Muscle of leg (tissue), 11 donors: ENCODE measurements around the gene INPP5A. TPM values are rescaled to one million over a fixed set of nuclear protein-coding genes. Genes with fewer than 3 reads are reported as not detected.
"Not testable (repeated sequence)": the region's sequence is repeated elsewhere in the genome, so short reads cannot be mapped to it uniquely, and the experiment has no call there.

Experiments used
- DNase-seq: peaks from one replicate; pipeline ENCODE4 v3.0.0; 2013
- H3K27ac ChIP-seq: one replicate; pipeline ENCODE4 v1.5.1; 2013; ENCODE audit warnings: mild to moderate bottlenecking, low read length, control low read depth
- H3K27me3 ChIP-seq: one replicate; pipeline ENCODE4 v1.6.1; 2013; ENCODE audit warnings: low read length; ENCODE audit not compliant: control insufficient read depth, insufficient read depth
- H3K36me3 ChIP-seq: one replicate; pipeline ENCODE4 v1.6.1; 2013; ENCODE audit warnings: low read length; ENCODE audit not compliant: control insufficient read depth, insufficient read depth
- H3K4me1 ChIP-seq: one replicate; pipeline ENCODE4 v1.6.1; 2013; ENCODE audit warnings: low read length; ENCODE audit not compliant: control insufficient read depth, insufficient read depth
- H3K4me3 ChIP-seq: one replicate; pipeline ENCODE4 v1.5.1; 2013; ENCODE audit warnings: low read length, control low read depth
- H3K9me3 ChIP-seq: replicated peaks from 2 replicates; pipeline ENCODE4 v1.6.1; 2013; ENCODE audit warnings: low read depth, low read length; ENCODE audit not compliant: control insufficient read depth
- WGBS: methylation state at CpG from one replicate; pipeline ENCODE4 v1.1.5; 2013; ENCODE audit warnings: missing lambda C conversion rate; ENCODE audit not compliant: insufficient coverage; 5-methylcytosine and 5-hydroxymethylcytosine counted together
- polyA plus RNA-seq, 8 donors: library from polyadenylated mRNA; unstranded; fragments of 120-200 nt; gene quantifications; one replicate each; pipeline versions ENCODE4 v1.2.1 to v1.2.3, GENCODE V29; 2013; ENCODE audit warnings: inconsistent platforms in 1 of 8, low replicate concordance in 1 of 8; ENCODE audit not compliant: insufficient read length in 8 of 8, insufficient read depth in 1 of 8
- total RNA-seq: library from RNA; stranded (reverse); fragments of 120-200 nt; gene quantifications from one replicate; pipeline ENCODE4 v1.2.4, GENCODE V29; 2013

INPP5A gene
- total and polyA plus RNA-seq, 9 donors = 34.1 to 56.2 (median 44.7) TPM

DNA sequence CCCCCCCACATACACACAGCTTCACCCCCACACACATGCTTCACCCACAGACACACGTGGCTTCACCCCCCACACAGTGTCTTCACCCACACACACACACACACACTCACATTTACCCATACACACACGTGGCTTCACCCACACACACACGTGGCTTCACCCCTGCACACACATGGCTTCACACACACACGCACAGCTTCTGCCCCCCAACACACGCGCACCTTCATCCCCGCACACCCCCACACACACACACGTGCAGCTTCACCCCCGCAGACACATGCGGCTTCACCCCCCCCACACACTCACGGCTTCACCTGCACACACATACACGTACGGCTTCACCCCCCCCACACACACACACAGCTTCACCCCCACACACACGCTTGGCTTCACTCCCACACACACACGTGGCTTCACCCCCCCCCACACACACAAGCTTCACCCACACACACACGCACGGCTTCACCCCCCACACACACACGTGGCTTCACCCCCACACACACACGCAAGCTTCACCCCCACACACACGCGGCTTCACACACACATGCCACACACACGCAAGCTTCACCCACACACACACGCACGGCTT lies 165.9 kb downstream of the INPP5A start:
- DNase-seq = no peak
- H3K4me1 ChIP-seq = peaks cover 5% of the 10 kb centered on the region
- 83% methylated on average over 3 of the region's 24 CpGs for WGBS
- no peak overlapping the region for H3K4me3 ChIP-seq
- H3K9me3 ChIP-seq = peaks cover 14% of the 10 kb centered on the region
- peaks cover 19% of the 10 kb centered on the region for H3K36me3 ChIP-seq
- H3K27me3 ChIP-seq = no peaks in the 10 kb centered on the region
- H3K27ac ChIP-seq = no peak overlapping the region

DNA sequence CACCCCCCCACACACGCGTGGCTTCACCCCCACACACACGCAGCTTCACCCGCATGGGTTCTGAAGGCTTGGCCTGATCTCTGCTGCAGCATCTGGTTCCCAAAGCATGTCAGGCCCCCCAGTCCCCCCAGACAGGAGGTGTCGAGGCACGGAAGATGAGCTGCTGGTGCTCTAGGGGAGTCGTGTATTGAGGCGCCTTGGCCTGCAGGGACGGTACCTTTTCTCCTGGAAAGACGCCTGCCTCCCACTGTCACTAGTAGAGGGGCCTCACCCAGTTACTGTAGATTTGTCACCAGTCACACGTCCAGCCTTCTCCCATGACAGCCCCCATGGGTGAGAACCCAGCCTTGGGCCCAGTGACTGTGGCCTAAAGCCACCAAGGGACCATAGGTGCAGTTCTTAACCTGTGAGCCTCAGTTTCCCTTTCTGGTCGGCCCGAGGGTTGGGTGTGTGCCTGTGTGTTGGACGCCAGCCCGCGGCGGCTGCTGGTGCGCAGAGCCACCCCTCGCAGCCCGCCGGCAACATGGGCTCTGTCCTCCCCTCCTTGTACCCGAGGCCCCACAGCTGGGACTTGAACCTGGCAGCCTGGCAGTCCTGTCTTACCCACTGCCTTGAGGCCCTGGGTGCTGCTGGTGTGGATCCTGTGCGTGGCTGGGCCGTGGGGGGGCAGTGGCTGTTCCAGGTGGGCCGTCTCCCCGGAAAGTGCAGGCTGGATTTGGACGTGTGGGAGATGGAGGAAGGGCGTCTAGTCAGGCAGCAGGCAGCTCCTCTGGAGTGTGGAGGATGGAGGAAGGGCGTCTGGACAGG lies 166.6 kb downstream of the INPP5A start:
- Histone ChIP-seq H3K27me3 (no peaks in the 10 kb centered on the region), H3K4me1 (peaks cover 5% of the 10 kb centered on the region), H3K27ac (no peak overlapping the region), H3K4me3 (no peak overlapping the region), H3K36me3 (peaks cover 24% of the 10 kb centered on the region), H3K9me3 (peaks cover 14% of the 10 kb centered on the region)
- WGBS = 92% methylated on average over 21 of the region's 29 CpGs
- no peak for DNase-seq

DNA sequence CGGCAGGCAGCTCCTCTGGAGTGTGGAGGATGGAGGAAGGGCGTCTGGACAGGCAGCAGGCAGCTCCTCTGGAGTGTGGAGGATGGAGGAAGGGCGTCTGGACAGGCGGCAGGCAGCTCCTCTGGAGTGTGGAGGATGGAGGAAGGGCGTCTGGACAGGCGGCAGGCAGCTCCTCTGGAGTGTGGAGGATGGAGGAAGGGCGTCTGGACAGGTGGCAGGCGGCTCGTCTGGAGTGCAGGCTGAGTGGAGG lies 167.2 kb downstream of the INPP5A start:
- Histone ChIP-seq H3K9me3 (peaks cover 14% of the 10 kb centered on the region), H3K36me3 (peaks cover 20% of the 10 kb centered on the region)
- H3K27ac ChIP-seq, DNase-seq, H3K27me3 ChIP-seq, H3K4me1 ChIP-seq, H3K4me3 ChIP-seq: not testable (repeated sequence)
- WGBS = 87% methylated on average over 6 of the region's 9 CpGs

DNA sequence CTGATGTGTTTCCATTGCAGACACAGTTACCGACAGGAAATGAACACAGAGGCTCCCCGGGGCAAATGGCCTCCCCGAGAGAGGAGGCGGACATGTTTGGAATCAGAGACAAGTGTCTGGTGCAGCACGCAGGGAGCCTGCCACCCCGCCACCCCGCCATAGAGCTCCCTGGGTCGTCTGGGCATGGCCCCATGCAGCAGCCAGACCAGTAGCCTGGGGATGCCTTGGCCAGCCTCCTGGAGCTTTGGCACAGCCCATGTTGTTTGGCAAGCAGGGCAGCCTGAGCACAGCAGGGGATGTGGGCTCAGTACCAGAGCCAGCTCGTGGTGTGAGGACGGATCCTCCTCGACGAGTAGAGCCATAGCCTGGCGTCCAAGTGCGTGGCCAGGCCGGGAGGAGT lies 167.6 kb downstream of the INPP5A start:
- H3K4me1 ChIP-seq = peaks cover 2% of the 10 kb centered on the region
- WGBS = 96% methylated on average over 15 of the region's 15 CpGs
- no peak overlapping the region for H3K27ac ChIP-seq
- peaks cover 14% of the 10 kb centered on the region for H3K9me3 ChIP-seq
- no peak for DNase-seq
- H3K4me3 ChIP-seq = no peak overlapping the region
- H3K36me3 ChIP-seq = peaks cover 22% of the 10 kb centered on the region
- no peaks in the 10 kb centered on the region for H3K27me3 ChIP-seq

DNA sequence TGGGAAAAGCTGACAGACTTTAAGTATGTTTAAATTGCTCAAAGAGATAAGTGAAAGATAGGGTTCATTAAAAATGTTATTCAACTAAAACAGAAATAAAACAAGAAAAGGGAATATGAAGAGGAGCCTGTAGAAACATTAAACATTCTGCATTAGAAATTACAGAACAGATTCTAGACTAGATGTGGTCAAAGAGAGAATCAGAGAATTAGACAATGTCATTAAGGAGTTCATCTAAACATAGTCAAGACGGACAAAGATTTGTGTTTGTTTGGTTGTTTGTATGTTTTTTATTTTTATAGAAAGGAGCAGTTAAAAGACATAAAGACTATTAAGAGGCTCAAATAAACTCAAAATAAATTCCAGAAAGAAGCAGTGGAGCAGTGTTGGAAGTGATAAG lies 168.4 kb downstream of the INPP5A start:
- H3K27ac ChIP-seq = no peak overlapping the region
- no CpG with 5 or more reads among the region's 1 CpG for WGBS
- H3K4me1 ChIP-seq = no peaks in the 10 kb centered on the region
- H3K4me3 ChIP-seq = no peak overlapping the region
- H3K9me3 ChIP-seq = peaks cover 14% of the 10 kb centered on the region
- DNase-seq = no peak
- no peaks in the 10 kb centered on the region for H3K27me3 ChIP-seq
- H3K36me3 ChIP-seq = peaks cover 27% of the 10 kb centered on the region

DNA sequence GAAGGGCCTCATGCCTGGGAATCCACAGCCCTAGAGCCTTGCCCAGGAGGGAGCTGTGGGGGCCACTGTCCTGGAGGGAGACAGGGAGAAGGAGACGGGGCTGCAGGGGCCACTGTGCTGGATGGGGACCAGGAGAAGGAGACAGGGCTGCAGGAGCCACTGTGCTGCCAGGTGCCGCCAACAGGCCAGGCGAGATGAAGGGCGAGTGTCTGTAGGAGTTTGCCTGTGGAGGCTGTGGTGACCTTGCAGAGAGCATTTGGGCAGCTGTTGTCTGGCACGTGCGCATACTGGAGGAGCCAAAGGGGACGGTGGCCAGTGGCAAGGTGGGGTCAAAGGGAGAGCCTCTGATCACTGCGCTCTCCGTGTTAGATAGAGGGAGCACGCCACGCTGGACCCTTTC lies 169.1 kb downstream of the INPP5A start:
- peaks cover 14% of the 10 kb centered on the region for H3K9me3 ChIP-seq
- WGBS = 95% methylated on average over 7 of the region's 11 CpGs
- DNase-seq = no peak
- H3K4me1 ChIP-seq = no peaks in the 10 kb centered on the region
- no peak overlapping the region for H3K27ac ChIP-seq
- no peaks in the 10 kb centered on the region for H3K27me3 ChIP-seq
- peaks cover 28% of the 10 kb centered on the region for H3K36me3 ChIP-seq
- H3K4me3 ChIP-seq = no peak overlapping the region

DNA sequence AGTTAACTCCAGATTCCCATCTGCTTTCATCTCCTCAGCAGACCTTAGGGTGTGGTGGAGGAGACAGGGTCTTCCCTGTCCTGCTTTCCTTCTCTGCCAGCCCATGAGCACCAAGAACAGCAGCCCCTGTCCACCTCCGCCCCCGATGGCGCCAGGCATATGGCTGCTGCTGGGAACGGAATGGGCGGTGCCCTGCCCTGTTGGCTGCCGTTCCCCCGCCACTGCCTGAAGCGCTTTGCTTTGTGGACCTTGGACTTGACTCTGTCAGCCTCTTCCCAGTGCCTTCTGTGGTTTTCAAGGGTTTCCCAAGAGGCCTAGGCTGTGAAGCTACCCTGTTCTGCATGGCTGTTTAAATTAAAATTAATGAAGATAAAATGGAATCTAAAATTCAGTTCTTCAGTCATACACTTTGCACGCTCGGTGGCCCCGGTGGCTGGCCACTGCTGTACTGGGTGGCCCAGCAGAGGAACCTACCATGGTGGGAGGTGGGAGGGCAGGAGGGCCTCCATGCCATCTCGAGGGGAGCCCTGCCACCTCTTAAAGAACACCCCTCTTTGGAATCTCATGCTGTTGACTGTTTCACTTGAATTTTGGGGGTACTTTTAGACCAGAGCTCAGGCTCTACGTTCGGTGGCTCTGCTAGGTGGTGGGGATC lies 169.7 kb downstream of the INPP5A start:
- Histone ChIP-seq H3K4me1 (no peaks in the 10 kb centered on the region), H3K4me3 (no peak overlapping the region), H3K36me3 (peaks cover 29% of the 10 kb centered on the region), H3K9me3 (peaks cover 14% of the 10 kb centered on the region), H3K27ac (no peak overlapping the region), H3K27me3 (no peaks in the 10 kb centered on the region)
- DNase-seq = no peak
- WGBS = 92% methylated on average over 10 of the region's 14 CpGs

DNA sequence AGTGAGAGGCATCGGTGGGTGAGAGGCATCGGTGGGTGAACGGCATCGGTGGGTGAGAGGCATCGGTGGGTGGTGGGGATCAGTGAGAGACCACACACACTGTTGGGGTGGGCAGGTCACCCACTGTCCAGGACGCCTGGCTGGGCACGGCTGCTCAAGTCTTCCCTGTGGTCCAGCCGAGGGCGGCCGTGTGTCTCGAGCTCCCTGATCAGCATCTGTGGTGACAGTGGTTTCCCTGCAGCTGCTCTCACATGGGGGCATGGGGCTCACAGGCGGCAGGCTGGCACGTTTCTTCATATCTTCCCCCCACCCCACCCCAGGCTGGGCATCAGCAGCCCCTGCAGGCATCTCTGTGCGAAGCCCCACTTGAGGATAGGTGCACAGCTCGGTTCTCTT lies 170.2 kb downstream of the INPP5A start:
- H3K27ac ChIP-seq = no peak overlapping the region
- DNase-seq = no peak
- WGBS = 94% methylated on average over 14 of the region's 15 CpGs
- H3K4me3 ChIP-seq = no peak overlapping the region
- no peaks in the 10 kb centered on the region for H3K4me1 ChIP-seq
- no peaks in the 10 kb centered on the region for H3K27me3 ChIP-seq
- peaks cover 14% of the 10 kb centered on the region for H3K9me3 ChIP-seq
- H3K36me3 ChIP-seq = peaks cover 33% of the 10 kb centered on the region

DNA sequence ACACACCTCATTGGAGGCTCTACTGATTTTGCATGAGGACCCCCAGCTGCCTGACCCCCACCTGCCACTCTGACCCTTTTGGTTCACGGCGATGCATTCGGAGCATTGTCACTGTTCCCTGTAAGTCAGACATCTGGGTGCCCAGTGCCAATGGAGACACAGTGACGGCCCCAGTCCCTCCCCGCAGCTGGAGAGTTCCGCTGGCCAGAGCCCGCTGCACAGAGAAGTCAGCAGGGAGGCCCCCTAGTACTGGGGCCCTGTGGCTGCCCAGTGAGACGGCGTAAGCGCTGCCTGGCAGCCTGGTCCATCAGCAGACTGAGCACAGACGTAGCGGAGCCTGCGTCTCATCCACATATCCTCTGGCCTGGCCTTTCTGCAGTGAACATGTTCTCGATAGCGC lies 170.9 kb downstream of the INPP5A start:
- DNase-seq = no peak
- Histone ChIP-seq H3K4me3 (no peak overlapping the region), H3K36me3 (peaks cover 36% of the 10 kb centered on the region), H3K27me3 (no peaks in the 10 kb centered on the region), H3K4me1 (no peaks in the 10 kb centered on the region), H3K9me3 (peaks cover 14% of the 10 kb centered on the region), H3K27ac (no peak overlapping the region)
- 85% methylated on average over 15 of the region's 15 CpGs for WGBS

DNA sequence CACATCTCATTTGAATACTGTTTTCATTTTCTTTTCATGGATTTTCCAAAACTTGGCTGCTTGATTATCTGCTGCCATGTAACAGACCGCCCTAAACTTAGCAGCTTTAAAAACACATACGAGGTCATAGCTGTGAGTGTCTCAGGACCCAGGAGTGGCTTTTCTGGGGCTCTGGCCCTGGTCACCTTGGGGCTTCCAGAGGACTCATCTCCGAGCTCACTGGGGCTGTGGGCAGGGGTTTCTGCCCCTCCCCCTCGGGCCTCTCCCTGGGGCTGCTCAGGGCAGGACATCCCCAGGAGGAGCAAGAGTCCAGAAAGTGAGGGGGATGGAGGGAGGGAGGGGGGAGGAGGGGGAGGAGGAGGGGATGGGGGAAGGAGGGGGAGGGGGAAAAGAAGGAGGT lies 171.3 kb downstream of the INPP5A start:
- Histone ChIP-seq H3K27ac (no peak overlapping the region), H3K36me3 (peaks cover 36% of the 10 kb centered on the region), H3K9me3 (peaks cover 14% of the 10 kb centered on the region), H3K4me3 (no peak overlapping the region), H3K27me3 (no peaks in the 10 kb centered on the region), H3K4me1 (peaks cover 3% of the 10 kb centered on the region)
- DNase-seq = no peak
- WGBS = 74% methylated on average over 2 of the region's 4 CpGs
